Stimulated activated CD4-positive, alpha-beta T cell treated with anti-CD3 and anti-CD28 coated beads, Interleukin-4, amount 100 ng/mL, for 48 hours (primary cell): ENCODE results near the gene DUOX1.
A peak's percentile ranks its signal among the peaks of the same experiment; 100 is the strongest.

ENCODE experiments used
- DNase-seq, 2 donors: peaks; one replicate each; pipeline ENCODE4 v3.0.0-alpha.2; 2020; ENCODE audit warnings: low read depth in 2 of 2

DUOX1 gene

DNA sequence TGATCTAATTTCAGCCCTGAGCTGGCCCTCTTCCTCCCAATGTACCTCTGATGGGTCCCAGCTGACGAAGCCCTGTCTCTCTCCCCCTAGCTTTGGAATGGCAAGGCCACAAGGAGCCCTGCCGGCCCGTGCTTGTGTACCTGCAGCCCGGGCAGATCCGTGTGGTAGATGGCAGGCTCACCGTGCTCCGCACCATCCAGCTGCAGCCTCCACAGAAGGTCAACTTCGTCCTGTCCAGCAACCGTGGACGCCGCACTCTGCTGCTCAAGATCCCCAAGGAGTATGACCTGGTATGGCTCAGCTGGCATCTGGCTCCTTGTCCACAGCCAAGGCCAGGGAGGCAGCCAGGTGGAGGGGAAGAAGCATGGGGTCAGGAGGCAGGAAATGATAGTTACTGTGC, 14.2 kb downstream of the DUOX1 start:
- DNase-seq, result no peak

DNA sequence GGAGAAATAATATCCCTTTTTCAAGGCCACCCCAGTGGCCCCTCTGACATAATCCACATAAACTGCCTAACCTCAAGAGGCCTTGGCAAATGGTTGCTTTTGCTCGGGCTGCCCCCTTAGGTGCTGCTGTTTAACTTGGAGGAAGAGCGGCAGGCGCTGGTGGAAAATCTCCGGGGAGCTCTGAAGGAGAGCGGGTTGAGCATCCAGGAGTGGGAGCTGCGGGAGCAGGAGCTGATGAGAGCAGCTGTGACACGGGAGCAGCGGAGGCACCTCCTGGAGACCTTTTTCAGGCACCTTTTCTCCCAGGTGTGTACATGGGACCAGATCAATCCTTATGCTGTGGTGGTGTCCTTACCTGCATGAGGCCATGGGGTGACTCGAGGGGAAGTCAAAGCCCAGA, 15.0 kb downstream of the DUOX1 start:
- no peak for DNase-seq

DNA sequence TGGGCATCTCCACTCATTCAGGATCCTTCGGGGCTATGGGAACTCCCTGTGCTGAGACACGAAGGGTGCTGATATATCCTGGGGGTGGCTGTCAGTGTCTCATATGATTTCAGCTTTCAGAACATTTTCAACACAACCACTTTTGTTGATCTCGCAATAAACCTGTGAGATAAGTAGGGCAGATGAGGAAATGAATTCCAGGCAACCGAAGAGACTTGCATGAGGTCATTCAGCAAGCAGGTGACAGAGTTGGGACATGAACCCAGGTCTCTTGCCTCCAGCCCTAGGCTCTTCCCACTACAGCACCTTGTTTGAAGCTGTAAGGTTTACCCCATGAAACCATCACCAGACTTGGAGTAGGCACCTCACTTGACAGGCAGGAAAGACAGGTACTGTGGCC, 16.6 kb downstream of the DUOX1 start:
- no peak for DNase-seq

DNA sequence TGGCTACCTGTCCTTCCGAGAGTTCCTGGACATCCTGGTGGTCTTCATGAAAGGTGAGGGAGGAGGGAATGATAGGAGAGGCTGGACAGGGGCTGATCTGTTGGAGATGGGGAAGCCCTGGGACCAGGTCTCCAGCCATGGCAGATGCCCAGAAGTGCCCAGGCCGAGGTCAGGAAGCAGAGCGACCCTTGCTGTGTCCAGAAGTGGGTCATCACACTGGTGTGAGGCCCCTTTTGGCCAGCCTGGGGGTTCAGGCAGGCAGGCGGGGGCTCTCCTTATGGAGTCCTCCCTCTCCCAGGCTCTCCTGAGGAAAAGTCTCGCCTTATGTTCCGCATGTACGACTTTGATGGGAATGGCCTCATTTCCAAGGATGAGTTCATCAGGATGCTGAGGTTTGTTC, 17.8 kb downstream of the DUOX1 start:
- no peak for DNase-seq

GRCh38 chr15:45148076-45149059, 18.6 kb downstream of the DUOX1 start:
- no peak for DNase-seq

DNA sequence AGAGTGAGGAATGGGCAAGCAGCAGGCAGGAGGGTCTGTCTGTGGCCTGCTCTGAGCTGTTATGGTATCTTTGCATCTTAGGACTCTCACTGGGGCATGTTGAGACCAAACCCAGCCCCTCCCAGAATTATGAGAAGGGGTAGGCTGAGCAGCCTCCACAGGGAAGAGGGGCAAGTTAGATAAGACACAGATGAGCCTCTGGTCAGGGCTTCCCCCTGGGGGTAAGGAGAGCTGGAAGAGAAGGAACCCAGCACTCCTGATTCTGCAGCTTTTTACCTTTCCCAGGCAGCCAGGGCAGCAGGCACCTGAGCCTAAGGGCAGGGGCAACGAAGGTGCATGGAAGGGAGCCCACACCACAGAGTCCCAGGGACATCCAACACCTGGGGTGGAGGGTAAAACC, 19.3 kb downstream of the DUOX1 start:
- DNase-seq, result no peak

GRCh38 chr15:45150481-45150880, 20.7 kb downstream of the DUOX1 start:
- DNase-seq, result no peak

GRCh38 chr15:45150997-45151396, 21.2 kb downstream of the DUOX1 start:
- no peak for DNase-seq

DNA sequence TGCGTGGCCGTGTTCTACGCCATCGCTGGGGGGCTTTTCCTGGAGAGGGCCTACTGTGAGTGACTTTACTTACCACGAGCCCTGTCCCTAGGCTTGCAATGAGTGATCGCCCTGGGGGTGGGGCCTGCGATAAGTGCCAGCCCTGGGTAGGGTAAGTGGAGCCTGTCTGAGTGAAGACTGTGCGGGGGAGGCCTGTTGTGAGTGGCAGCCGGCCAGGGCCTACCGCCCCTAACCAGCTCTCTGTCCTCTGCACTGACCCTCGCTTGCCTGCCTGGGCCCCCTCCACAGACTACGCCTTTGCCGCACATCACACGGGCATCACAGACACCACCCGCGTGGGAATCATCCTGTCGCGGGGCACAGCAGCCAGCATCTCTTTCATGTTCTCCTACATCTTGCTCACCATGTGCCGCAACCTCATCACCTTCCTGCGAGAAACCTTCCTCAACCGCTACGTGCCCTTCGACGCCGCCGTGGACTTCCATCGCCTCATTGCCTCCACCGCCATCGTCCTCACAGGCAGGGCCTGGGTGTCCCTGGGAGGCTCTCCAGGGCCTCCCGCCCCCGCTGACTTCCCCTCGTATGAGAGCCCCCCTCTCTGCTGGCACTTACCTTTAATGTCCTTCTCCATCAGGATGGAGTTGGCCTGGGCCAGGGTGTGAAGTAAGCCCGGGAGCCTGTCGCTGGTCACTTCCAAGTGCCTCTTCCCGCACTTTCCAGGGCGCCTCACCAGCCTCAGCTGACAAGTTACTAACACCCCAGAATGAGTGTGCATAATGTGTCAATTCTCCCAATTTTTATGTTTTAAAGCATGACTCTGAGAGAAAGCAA, 22.4 kb downstream of the DUOX1 start:
- no peak for DNase-seq

DNA sequence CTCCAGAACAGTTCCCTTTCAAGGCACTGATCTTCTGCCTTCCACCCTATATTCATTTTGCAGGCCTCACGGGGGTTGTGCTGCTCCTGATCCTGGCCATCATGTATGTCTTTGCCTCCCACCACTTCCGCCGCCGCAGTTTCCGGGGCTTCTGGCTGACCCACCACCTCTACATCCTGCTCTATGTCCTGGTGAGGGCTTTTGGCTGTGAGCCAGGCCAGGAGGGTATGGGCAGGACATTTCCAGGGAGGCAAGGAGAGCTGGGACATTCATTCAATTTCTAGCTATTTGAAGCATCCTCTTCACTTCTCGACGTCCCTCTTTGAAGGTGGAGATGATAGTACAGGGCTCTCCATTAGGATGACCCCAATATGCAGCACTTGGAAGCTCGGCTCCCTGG, 25.9 kb downstream of the DUOX1 start:
- no peak for DNase-seq

DNA sequence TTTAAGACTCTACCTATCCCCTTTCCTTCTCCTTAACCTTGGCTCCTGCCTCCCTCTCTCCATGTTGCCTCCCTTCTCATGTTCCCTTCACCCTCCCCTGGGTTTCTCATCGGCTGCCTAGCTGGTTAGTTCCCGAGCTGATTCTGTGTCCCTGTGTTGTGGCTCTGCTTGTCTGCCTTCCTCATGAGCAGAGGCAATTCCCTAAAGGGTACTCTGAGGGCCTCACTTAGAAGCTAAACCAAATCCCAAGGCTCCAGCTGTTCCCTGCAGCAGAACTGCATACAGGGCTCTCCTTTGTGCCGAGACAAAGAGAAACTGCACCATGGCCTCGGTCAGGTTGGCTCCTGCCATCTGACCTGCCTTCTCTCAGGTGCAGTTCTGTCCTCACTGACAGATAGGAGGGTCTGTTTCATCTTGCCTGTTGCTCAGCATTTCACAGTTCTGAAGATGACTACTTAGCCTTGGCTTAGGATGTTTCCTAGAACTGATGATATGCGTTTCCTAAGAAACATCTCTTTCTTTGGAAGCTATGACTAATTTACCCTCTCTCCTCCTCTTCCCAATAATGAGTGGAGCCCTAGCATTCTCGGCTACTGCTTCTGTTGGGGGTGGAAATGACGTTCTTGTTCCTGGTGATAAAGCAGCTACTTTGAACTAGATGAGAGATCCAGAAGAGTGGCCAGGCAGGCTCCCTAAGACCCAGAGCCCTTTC, 27.1 kb downstream of the DUOX1 start:
- DNase-seq, result no peak

DNA sequence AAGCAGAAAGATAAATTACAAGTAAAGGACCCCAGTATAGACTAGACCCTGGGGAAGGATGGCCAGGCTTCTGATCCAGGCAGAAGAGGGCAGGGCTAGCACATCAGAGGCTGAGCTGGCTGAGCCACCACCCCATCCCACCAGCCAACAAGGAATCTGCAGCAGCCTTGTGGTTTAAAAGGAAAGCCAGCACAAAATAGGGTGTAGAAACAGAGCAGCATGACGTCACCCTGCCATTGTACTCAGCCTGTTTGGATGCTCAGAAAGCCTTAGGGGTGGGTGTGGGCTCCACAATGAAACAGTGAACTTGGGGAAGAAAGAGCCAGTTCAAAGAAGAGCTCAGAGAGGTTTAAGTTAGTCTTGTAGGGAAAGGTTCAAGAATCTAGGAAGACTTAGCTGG, 28.2 kb downstream of the DUOX1 start:
- DNase-seq, result no peak

GRCh38 chr15:45161666-45162065, 31.9 kb downstream of the DUOX1 start:
- DNase-seq, result no peak

- peak; percentile 50 to 54 for DNase-seq
Observed at GRCh38 chr15:45162771-45163507, 33.1 kb downstream of the DUOX1 start.

GRCh38 chr15:45163508-45163856, 33.7 kb downstream of the DUOX1 start:
- DNase-seq, result no peak

- DNase-seq, result no peak
Observed at GRCh38 chr15:45164914-45165313, 35.1 kb downstream of the DUOX1 start.

DNA sequence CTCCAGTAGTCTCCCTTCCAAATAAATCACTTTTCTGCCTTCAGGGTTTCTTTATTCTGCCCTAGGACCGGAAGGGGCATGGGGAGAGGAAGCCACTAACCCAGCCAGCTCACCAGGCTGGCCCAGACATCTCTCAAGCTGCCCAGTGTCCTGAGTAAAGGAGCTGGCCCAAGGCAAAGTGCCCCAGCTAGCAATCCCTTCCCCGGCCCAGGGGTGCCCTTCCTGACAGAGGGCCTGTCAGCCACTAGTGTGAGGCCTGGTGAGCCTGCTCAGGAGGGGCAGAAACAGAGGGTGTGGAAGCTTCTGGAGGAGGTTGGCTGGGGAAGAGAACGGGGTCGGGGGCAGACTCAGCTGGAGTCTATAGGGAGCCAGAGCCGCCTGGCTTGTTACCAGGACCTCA, 35.7 kb downstream of the DUOX1 start:
- no peak for DNase-seq

GRCh38 chr15:45166834-45167630, 37.2 kb downstream of the DUOX1 start:
- peak; percentile 78 to 81 for DNase-seq

GRCh38 chr15:45167631-45168205, 37.9 kb downstream of the DUOX1 start:
- DNase-seq, result no peak

DNA sequence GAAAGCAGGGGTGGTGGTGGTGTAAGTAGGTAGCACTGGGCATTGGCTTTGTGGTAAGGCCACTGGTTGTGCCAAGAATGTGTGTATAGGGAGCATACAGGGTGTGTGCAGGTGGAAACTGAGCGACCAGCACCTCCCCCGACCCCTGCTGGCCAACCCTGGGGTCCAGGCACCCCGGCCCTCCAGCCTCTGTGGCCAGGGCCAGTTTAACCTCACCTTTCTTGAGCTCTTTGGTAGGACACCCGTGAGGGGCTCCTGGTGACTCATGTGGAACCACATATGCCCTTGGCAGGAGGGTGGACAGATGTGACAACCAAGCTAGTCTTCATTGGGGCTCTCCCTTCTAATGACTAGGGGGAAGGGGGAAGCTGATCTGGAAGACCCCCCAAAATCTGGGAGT, 38.5 kb downstream of the DUOX1 start:
- DNase-seq, result no peak
